ENCODE measurements around the gene ECHS1. TPM values are rescaled to one million over a fixed set of nuclear protein-coding genes. Genes with fewer than 3 reads are reported as not detected.

ECHS1 gene
- total and polyA plus RNA-seq, 10 of the 15 experiments (the other 5 are each of a cell fraction or from before 2014, with no cell fraction given): 32.7 to 164 (median 62.4) TPM

DNA sequence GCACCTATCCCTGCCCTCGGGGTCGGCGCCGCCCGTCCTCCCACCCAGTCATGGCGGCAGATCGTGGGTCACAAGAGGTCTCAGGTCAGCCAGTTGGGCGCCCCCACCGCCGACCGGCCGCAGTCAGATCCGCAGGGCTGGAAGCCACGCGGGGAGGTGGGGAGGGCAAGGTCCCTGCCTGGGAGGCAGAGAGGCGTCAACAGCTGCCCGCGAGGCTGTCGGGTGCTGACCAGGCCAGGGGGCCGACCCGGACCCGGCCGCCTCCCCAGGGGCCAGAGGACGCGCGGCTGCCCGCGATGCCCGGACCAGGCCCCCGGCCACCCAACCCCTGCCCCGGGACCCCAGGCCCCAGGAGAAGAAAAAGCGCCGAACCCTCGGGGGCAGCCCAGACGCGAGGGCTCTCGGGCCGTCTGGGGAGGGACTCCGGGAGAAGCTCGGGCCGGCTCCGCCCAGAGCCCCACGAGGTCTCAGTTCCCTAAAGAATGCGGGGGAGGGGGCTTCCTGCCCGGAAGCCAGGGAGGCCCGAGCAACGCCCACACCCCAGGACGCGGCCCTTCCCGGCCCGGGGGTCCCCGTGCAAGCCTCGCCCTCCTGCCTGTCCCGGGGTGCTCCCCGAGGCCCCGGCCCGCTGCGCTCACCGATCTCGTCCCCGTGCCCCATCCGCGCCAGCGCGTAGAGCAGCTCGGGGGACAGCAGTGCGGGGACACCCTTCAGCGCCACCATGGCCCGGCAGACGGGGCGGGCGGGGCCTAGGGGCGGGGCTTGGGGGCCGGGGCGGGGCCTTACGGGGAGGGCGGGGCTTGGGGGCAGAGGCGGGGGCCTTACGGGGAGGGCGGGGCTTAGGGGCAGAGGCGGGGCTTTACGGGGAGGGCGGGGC, 15.6 kb downstream of the ECHS1 start, which contains the start of gene FUOM:
TSS of gene FUOM (minus strand) at position 735 of the 877 bp plus-strand sequence. CDS start at position 723, 12 bp downstream.
- H4K20me1 ChIP-seq (ENCODE audit: control insufficient read depth, insufficient read depth): no peaks in the 10 kb centered on the region
- ChIA-PET SMC1A (ENCODE audit: uncharacterized antibody, unreplicated experiment) (interaction anchor here (0.9 kb wide), 1 partner anchor 34 kb away, joined by 3 read pairs; no protein-coding TSS in a partner anchor), CTCF (interaction anchor here (0.7 to 1.1 kb wide), 4 partner anchors 28 to 200 kb away, joined by 3 to 7 read pairs (median 3); no protein-coding TSS in a partner anchor), RAD21 (ENCODE audit: unreplicated experiment) (interaction anchor here (1.0 to 1.2 kb wide), 2 partner anchors 31 to 44 kb away, joined by 3 to 4 read pairs; no protein-coding TSS in a partner anchor), POLR2A (interaction anchor here (0.6 to 1.7 kb wide), 4 partner anchors 20 to 47 kb away, joined by 3 to 5 read pairs (median 4); partner anchors contain the start of gene PAOX)
- H2AFZ ChIP-seq (ENCODE audit: control insufficient read depth, low read depth, low read length): peak within 1 kb of the TSS; percentile 78
- peak within 1 kb of the TSS; percentile 38; the same call in 1 of the 2 replicates for H3K27ac ChIP-seq (ENCODE audit: control insufficient read depth, insufficient read depth)
- intact Hi-C loops (cut with micrococcal nuclease; ENCODE audit: unreplicated experiment) (no loop called here), in situ Hi-C loops (cut with MboI) (no loop called here)
- no peaks in the 10 kb centered on the region for H3K9me3 ChIP-seq (replicated peaks; ENCODE audit: control insufficient read depth, insufficient read depth, low read length)
- H3K4me2 ChIP-seq (ENCODE audit: control insufficient read depth, insufficient read depth): peak within 1 kb of the TSS; percentile 85
- DNase-seq (ENCODE audit: low read depth, low spot score): no peak
- no peaks in the 10 kb centered on the region for H3K27me3 ChIP-seq (replicated peaks in 1 of 2; ENCODE audit: control insufficient read depth in 2 of 2, insufficient read depth in 2 of 2, low read length in 1 of 2)
- WGBS (ENCODE audit: insufficient coverage, insufficient replicate concordance, low lambda C conversion rate, missing lambda C conversion rate): 2% methylated on average over 56 of the region's 83 CpGs
- peaks cover 0 to 5% of the 10 kb centered on the region in 2 experiments; a peak in 2 of 4 replicates for H3K36me3 ChIP-seq (ENCODE audit: control insufficient read depth in 2 of 2, insufficient read depth in 2 of 2, low read length in 1 of 2)
- peak; percentile 87 for ATAC-seq
- no peaks in the 10 kb centered on the region; the same call in 1 of the 2 replicates for H3K79me2 ChIP-seq (ENCODE audit: control insufficient read depth, insufficient read depth, low read length)
- H3K9ac ChIP-seq (ENCODE audit: control insufficient read depth, insufficient read depth, low read length): peak within 1 kb of the TSS; percentile 67
- peak within 1 kb of the TSS; percentile 73 for H3K4me3 ChIP-seq
- FAIRE-seq: no peak
- no TSS peak for BruUV-seq (replicated peaks)
- H3K4me1 ChIP-seq (ENCODE audit: control insufficient read depth, insufficient read depth, low read length): peaks cover 17% of the 10 kb centered on the region
- no peak; the same call in 1 of the 2 replicates for TF ChIP-seq GABPA (IDR thresholded peaks at IDR 0.05; ENCODE audit: low read depth)
- TF ChIP-seq, protein P1, sequence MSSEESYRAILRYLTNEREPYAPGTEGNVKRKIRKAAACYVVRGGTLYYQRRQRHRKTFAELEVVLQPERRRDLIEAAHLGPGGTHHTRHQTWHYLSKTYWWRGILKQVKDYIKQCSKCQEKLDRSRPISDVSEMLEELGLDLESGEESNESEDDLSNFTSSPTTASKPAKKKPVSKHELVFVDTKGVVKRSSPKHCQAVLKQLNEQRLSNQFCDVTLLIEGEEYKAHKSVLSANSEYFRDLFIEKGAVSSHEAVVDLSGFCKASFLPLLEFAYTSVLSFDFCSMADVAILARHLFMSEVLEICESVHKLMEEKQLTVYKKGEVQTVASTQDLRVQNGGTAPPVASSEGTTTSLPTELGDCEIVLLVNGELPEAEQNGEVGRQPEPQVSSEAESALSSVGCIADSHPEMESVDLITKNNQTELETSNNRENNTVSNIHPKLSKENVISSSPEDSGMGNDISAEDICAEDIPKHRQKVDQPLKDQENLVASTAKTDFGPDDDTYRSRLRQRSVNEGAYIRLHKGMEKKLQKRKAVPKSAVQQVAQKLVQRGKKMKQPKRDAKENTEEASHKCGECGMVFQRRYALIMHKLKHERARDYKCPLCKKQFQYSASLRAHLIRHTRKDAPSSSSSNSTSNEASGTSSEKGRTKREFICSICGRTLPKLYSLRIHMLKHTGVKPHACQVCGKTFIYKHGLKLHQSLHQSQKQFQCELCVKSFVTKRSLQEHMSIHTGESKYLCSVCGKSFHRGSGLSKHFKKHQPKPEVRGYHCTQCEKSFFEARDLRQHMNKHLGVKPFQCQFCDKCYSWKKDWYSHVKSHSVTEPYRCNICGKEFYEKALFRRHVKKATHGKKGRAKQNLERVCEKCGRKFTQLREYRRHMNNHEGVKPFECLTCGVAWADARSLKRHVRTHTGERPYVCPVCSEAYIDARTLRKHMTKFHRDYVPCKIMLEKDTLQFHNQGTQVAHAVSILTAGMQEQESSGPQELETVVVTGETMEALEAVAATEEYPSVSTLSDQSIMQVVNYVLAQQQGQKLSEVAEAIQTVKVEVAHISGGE (CRISPR knock-in tag; IDR thresholded peaks at IDR 0.05): peak; percentile 73
- no peak for TF ChIP-seq ASH2L (IDR thresholded peaks at IDR 0.05; ENCODE audit: borderline replicate concordance, low read depth)
- 0 out of 2 replicates have a peak, but pooled peaks have one; percentile 21 for TF ChIP-seq CHD1 (IDR thresholded peaks at IDR 0.05; ENCODE audit: low read depth, low read length)
- TF ChIP-seq NFYB (IDR thresholded peaks at IDR 0.05; ENCODE audit: insufficient read depth, low read depth, low read length): no peak
- TF ChIP-seq MYC (IDR thresholded peaks at IDR 0.05; ENCODE audit: insufficient read depth, insufficient read length, insufficient replicate concordance, low read length, severe bottlenecking): no peak
- peak; percentile 49; the same call in 1 of the 2 replicates for TF ChIP-seq POLR2AphosphoS5 (IDR thresholded peaks at IDR 0.05; ENCODE audit: low read length)
- TF ChIP-seq, protein P2, sequence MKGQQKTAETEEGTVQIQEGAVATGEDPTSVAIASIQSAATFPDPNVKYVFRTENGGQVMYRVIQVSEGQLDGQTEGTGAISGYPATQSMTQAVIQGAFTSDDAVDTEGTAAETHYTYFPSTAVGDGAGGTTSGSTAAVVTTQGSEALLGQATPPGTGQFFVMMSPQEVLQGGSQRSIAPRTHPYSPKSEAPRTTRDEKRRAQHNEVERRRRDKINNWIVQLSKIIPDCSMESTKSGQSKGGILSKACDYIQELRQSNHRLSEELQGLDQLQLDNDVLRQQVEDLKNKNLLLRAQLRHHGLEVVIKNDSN (IDR thresholded peaks at IDR 0.05; ENCODE audit: borderline replicate concordance, extremely low read length, insufficient read depth, low read depth, low read length): no peak
- no peak for TF ChIP-seq PML (IDR thresholded peaks at IDR 0.05; ENCODE audit: low read length)
- TF ChIP-seq RELA (IDR thresholded peaks at IDR 0.05; ENCODE audit: borderline replicate concordance, partially characterized antibody): peak; percentile 53
- TF ChIP-seq, protein P3, sequence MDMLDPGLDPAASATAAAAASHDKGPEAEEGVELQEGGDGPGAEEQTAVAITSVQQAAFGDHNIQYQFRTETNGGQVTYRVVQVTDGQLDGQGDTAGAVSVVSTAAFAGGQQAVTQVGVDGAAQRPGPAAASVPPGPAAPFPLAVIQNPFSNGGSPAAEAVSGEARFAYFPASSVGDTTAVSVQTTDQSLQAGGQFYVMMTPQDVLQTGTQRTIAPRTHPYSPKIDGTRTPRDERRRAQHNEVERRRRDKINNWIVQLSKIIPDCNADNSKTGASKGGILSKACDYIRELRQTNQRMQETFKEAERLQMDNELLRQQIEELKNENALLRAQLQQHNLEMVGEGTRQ (IDR thresholded peaks at IDR 0.05; ENCODE audit: borderline replicate concordance, low read depth, low read length): no peak
- TF ChIP-seq CEBPB (IDR thresholded peaks at IDR 0.05; ENCODE audit: borderline replicate concordance in 1 of 2, low read depth in 2 of 2, low read length in 2 of 2): no peak
- TF ChIP-seq SIN3A (IDR thresholded peaks at IDR 0.05; ENCODE audit: low read depth, low read length): no peak
- TF ChIP-seq, protein P4, sequence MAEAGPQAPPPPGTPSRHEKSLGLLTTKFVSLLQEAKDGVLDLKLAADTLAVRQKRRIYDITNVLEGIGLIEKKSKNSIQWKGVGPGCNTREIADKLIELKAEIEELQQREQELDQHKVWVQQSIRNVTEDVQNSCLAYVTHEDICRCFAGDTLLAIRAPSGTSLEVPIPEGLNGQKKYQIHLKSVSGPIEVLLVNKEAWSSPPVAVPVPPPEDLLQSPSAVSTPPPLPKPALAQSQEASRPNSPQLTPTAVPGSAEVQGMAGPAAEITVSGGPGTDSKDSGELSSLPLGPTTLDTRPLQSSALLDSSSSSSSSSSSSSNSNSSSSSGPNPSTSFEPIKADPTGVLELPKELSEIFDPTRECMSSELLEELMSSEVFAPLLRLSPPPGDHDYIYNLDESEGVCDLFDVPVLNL (IDR thresholded peaks at IDR 0.05; ENCODE audit: low read depth, low read length): no peak
- no peak for TF ChIP-seq BCL11A (IDR thresholded peaks at IDR 0.05; ENCODE audit: low read depth, low read length)
- TF ChIP-seq HDGF (IDR thresholded peaks at IDR 0.05): no peak

Data from GM12878 (cell line).